HCT116 (cell line): Measurements from ENCODE around the gene LIN54. TPM values are rescaled to one million over a fixed set of nuclear protein-coding genes. Genes with fewer than 3 reads are reported as not detected.

ENCODE experiments used
- ATAC-seq: fragments of 200-7000 bp; cut with Tn5 transposase; 2 replicates; pipeline ENCODE4 v1.9.1; 2020; ENCODE audit warnings: mild to moderate bottlenecking, moderate library complexity
- BruUV-seq: library from RNA; stranded (reverse); fragments of 400-500 nt; replicated peaks from 2 replicates; lab custom pipeline; 2021; lab: Mats Ljungman, UMichigan
- CTCF ChIA-PET: fragments of 300-600 bp; sonication (Branson Sonifier 250); formaldehyde crosslinking; loops from one replicate; lab custom pipeline; 2021; ENCODE audit warnings: antibody characterized with exemption; lab: Charles Lee
- POLR2A ChIA-PET: fragments of 300-600, 350-600 bp; sonication (Branson Sonifier 250); formaldehyde crosslinking; loops from one replicate; lab custom pipeline; 2021; ENCODE audit warnings: antibody characterized with exemption; lab: Charles Lee
- RAD21 ChIA-PET, 2 experiments: fragments of 300-600 bp; sonication (Branson Sonifier 250); formaldehyde crosslinking; loops; one replicate each; lab custom pipeline; 2023; ENCODE audit warnings: low total read pairs in 2 of 2; ENCODE audit not compliant: uncharacterized antibody in 2 of 2, unreplicated experiment in 2 of 2, low non-redundant PET in 1 of 2; lab: Charles Lee
- DNase-seq: peaks from one replicate; pipeline ENCODE4 v3.0.0-alpha.2; 2010; ENCODE audit warnings: low read depth, low spot score
- H2AFZ ChIP-seq: fragments of 200-600 bp; shearing (Covaris generic), sonication (generic); 2 replicates; pipeline ENCODE4 v1.6.1; 2017; ENCODE audit warnings: low read depth, mixed run types, mixed read lengths, antibody characterized with exemption, low read length; ENCODE audit not compliant: poor library complexity, severe bottlenecking
- H3K27ac ChIP-seq: 2 replicates; pipeline ENCODE4 v1.5.1; 2012; ENCODE audit warnings: low read depth, low read length
- H3K27me3 ChIP-seq: fragments of 200-600 bp; sonication (generic); 2 replicates; pipeline ENCODE4 v1.6.1; 2016; ENCODE audit warnings: mixed run types, low read length, mixed read lengths; ENCODE audit not compliant: insufficient read depth
- H3K36me3 ChIP-seq, 2 experiments: fragments of 200-500 bp in 1 of 2; fragments of 200-600 bp in 1 of 2; sonication (Bioruptor generic) in 1 of 2; sonication (generic) in 1 of 2; 2 replicates each; pipeline versions ENCODE4 v1.5.1 to v1.6.1; 2014 to 2016; ENCODE audit warnings: low read length in 2 of 2, inconsistent platforms in 1 of 2, mixed read lengths in 1 of 2, mixed run types in 1 of 2; ENCODE audit not compliant: insufficient read depth in 2 of 2, control insufficient read depth in 1 of 2
- H3K4me1 ChIP-seq, 2 experiments: fragments of 200-600 bp in 1 of 2; sonication (generic) in 1 of 2; 2 replicates each; pipeline versions ENCODE4 v1.5.1 to v1.6.1; 2012 to 2017; ENCODE audit warnings: low read length in 2 of 2, inconsistent platforms in 1 of 2, mild to moderate bottlenecking in 1 of 2, mixed read lengths in 1 of 2, mixed run types in 1 of 2, moderate library complexity in 1 of 2; ENCODE audit not compliant: insufficient read depth in 2 of 2, control insufficient read depth in 1 of 2
- H3K4me2 ChIP-seq: fragments of 200-600 bp; sonication (generic); 2 replicates; pipeline ENCODE4 v1.6.1; 2017; ENCODE audit warnings: mixed run types, low read length, mixed read lengths
- H3K4me3 ChIP-seq, 2 experiments: fragments of 200-600 bp in 1 of 2; sonication (generic) in 1 of 2; replicated peaks in 1 of 2; 2 replicates each; pipeline ENCODE4 v1.5.1; 2011 to 2016; ENCODE audit warnings: low read length in 2 of 2, control low read depth in 1 of 2, low read depth in 1 of 2, mild to moderate bottlenecking in 1 of 2, mixed read lengths in 1 of 2, mixed run types in 1 of 2
- H3K79me2 ChIP-seq: fragments of 200-600 bp; sonication (generic); 2 replicates; pipeline ENCODE4 v1.6.1; 2017; ENCODE audit warnings: mild to moderate bottlenecking, mixed run types, low read length, moderate library complexity, mixed read lengths; ENCODE audit not compliant: insufficient read depth
- H3K9ac ChIP-seq: fragments of 200-600 bp; sonication (generic); 2 replicates; pipeline ENCODE4 v1.6.1; 2016; ENCODE audit warnings: low read length, mixed read lengths
- H3K9me2 ChIP-seq: fragments of 200-600 bp; sonication (generic), shearing (Covaris generic); 2 replicates; pipeline ENCODE4 v1.6.1; 2017; ENCODE audit warnings: mixed run types, mild to moderate bottlenecking, moderate library complexity; ENCODE audit not compliant: insufficient read depth
- H3K9me3 ChIP-seq, 2 experiments: fragments of 200-500 bp in 1 of 2; fragments of 200-600 bp in 1 of 2; sonication (Bioruptor generic) in 1 of 2; sonication (generic) in 1 of 2; 2 replicates each; pipeline ENCODE4 v1.6.1; 2014 to 2017; ENCODE audit warnings: low read length in 2 of 2, mixed read lengths in 2 of 2, inconsistent platforms in 1 of 2, low read depth in 1 of 2, mild to moderate bottlenecking in 1 of 2, mixed run types in 1 of 2, moderate library complexity in 1 of 2; ENCODE audit not compliant: control insufficient read depth in 1 of 2, insufficient read depth in 1 of 2
- H4K20me1 ChIP-seq: fragments of 200-600 bp; sonication (generic), shearing (Covaris generic); 2 replicates; pipeline ENCODE4 v1.6.1; 2017; ENCODE audit warnings: mixed run types, mild to moderate bottlenecking, moderate library complexity; ENCODE audit not compliant: insufficient read depth
- CBX3 ChIP-seq: IDR thresholded peaks from 2 replicates; pipeline ENCODE4 v1.6.1; 2012; ENCODE audit warnings: low read depth
- MAX ChIP-seq: IDR thresholded peaks from 2 replicates; pipeline ENCODE4 v1.6.1; 2012
- SRF ChIP-seq: IDR thresholded peaks from 2 replicates; pipeline ENCODE4 v1.6.1; 2012; ENCODE audit warnings: low read depth
- YY1 ChIP-seq: IDR thresholded peaks from 2 replicates; pipeline ENCODE4 v1.6.1; 2011; ENCODE audit warnings: low read length, low read depth, moderate library complexity, mild to moderate bottlenecking; ENCODE audit not compliant: insufficient replicate concordance; ENCODE audit errors: extremely low read depth
- ZFX ChIP-seq: fragments of 450-650 bp; IDR thresholded peaks from 2 replicates; pipeline ENCODE4 v1.6.1; 2017
- intact Hi-C: fragments of 100-400 bp; cut with micrococcal nuclease; formaldehyde crosslinking; loops from 2 replicates; pipeline ENCODE4 v1.10.0; 2022
- total RNA-seq: library from RNA; stranded (reverse); gene quantifications from one replicate; pipeline ENCODE4 v1.2.1, GENCODE V29; 2021; ENCODE audit not compliant: unreplicated experiment

LIN54 gene
- total RNA-seq, 1 experiment from 2014 or later = 15.6 TPM

DNA sequence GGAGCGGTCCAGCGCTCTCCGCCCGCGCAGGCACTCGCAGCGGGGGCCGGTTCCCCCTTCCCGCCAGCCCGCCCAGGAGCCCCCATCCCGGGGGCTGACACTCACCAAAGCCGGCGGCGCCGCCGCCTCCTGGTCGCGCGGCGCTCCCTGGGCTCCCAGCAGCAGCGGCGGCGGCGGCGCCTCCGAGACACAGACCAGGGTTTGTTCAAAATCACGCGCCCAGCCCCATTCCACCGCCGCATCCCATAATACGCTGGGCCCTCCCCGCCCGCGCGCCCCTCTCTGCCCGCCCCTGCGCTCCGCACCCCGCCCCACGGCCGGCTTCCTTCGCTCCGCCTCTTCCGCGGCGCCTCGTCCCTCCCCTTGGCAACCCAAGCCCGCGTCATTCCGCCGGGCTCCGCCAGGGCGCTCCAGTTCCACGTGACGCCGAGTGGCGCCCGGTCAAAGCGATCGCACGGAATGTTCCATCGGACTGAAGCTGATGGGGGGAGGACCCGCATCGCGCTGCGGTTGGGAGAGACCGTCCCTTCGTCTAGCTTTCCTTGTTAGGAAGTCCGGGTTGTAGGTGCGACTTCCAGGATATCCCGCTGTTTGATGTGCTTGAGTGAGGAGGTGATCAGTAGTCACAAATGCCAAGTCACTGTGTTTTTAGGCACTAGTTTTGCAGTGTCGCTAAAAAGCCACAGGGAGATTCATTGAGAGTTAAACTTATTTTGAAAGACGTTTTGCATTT lies 2.2 kb upstream of the LIN54 start (continued):
- TF ChIP-seq CBX3 (peak; percentile 98), MAX (peak; percentile 98), ZFX (peak; percentile 29; the same call in 1 of the 2 replicates), SRF (peak; percentile 95), YY1 (peak; percentile 19)

GRCh38 chr4:83012200-83012686 lies 1.6 kb upstream of the LIN54 start:
- CTCF ChIA-PET = interaction anchor here (1.5 kb wide), 1 partner anchor 241 kb away, joined by 3 read pairs; no protein-coding TSS in a partner anchor
- TF ChIP-seq YY1 (no peak), ZFX (peak; percentile 75)
- TF ChIP-seq, all 23 proteins: peak for 1
- H3K27ac ChIP-seq = peak overlapping the region; percentile 72
- peak overlapping the region; percentile 90 for H3K4me2 ChIP-seq
- intact Hi-C loops = loop anchor here (5.0 kb wide), 1 partner anchor 245 kb away; no protein-coding TSS in a partner anchor
- peak overlapping the region; percentile 85 for H3K9ac ChIP-seq
- H3K4me1 ChIP-seq = peaks cover 11 to 31% of the 10 kb centered on the region in 2 experiments
- no peaks in the 10 kb centered on the region for H3K36me3 ChIP-seq
- peaks cover 50% of the 10 kb centered on the region for H3K79me2 ChIP-seq
- DNase-seq (no peak), ATAC-seq (peak; percentile 21)
- H3K9me2 ChIP-seq = no peaks in the 10 kb centered on the region
- no peaks in the 10 kb centered on the region for H4K20me1 ChIP-seq
- no peak overlapping the region for H2AFZ ChIP-seq
- BruUV-seq = no TSS peak
- RAD21 ChIA-PET = no interaction called here
- H3K4me3 ChIP-seq = peak overlapping the region; percentile 69 to 82
- POLR2A ChIA-PET = interaction anchor here (1.0 to 1.2 kb wide), 4 partner anchors 23 to 583 kb away, joined by 3 to 14 read pairs (median 4); partner anchors contain the start of genes COPS4 and THAP9
- H3K9me3 ChIP-seq = no peaks in the 10 kb centered on the region
- H3K27me3 ChIP-seq = no peaks in the 10 kb centered on the region
